PC-9 (cell line): Measurements from ENCODE around the gene RTP3.

Experiments used
- EZH2 ChIP-seq: fragments of 200-600 bp; sonication (generic); IDR thresholded peaks from 2 replicates; pipeline ENCODE4 v1.8.0; 2017; ENCODE audit warnings: antibody characterized with exemption, low read depth
- TF ChIP-seq, protein P1 (sequence below): fragments of 200-600 bp; sonication (generic); conservative IDR thresholded peaks from 2 replicates; pipeline ENCODE4 v1.6.1; 2017; ENCODE audit warnings: mixed run types, antibody characterized with exemption, mild to moderate bottlenecking, moderate library complexity

DNA sequence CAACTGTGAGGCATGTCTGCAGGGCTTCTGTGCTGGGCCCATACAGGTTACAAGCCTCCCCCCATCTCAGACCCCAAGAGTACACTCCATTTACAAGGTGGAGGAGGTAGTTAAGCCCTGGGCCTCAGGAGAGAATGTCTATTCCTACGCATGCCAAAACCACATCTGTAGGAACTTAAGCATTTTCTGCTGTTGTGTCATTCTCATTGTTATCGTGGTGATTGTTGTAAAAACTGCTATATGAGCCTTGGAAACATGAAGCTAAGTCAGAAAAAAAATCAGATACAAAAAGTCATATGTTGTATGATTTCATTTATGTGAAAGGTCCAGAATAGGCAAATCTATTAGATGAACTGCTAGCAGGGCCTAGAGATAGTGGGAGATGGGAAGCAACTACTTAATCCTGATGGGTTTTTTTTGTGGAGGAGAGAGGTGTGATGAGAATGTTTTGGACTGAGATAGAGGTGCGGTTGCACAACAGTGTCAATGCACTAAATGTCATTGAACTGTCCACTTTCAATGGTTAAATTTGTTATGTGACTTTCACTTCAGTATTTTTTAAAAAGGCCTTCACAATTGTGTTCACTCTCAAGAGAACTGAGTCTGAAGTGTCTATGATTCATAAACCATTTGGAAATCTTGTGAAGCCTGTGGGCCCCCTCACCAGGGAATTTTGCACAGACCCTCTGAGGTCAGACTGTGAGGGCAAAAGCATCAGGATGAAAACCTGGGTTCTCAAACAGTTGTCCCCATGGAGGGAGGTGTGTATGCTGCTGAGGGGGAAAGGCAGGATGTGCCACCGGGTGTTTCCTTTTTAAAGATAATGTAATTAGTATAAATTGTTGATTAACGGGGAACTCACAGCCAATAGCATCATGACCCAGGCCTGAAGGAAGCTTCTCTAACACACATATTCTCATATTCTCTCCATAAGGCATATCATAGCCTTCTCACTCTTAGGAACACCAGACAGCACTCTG lies 3.2 kb downstream of the RTP3 start:
- no peak for TF ChIP-seq EZH2
- TF ChIP-seq, protein P1, sequence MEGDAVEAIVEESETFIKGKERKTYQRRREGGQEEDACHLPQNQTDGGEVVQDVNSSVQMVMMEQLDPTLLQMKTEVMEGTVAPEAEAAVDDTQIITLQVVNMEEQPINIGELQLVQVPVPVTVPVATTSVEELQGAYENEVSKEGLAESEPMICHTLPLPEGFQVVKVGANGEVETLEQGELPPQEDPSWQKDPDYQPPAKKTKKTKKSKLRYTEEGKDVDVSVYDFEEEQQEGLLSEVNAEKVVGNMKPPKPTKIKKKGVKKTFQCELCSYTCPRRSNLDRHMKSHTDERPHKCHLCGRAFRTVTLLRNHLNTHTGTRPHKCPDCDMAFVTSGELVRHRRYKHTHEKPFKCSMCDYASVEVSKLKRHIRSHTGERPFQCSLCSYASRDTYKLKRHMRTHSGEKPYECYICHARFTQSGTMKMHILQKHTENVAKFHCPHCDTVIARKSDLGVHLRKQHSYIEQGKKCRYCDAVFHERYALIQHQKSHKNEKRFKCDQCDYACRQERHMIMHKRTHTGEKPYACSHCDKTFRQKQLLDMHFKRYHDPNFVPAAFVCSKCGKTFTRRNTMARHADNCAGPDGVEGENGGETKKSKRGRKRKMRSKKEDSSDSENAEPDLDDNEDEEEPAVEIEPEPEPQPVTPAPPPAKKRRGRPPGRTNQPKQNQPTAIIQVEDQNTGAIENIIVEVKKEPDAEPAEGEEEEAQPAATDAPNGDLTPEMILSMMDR = no peak
